HEK293T (cell line): ENCODE data around the gene BACH1.

Experiments
- ARNT ChIP-seq: fragments of 450-650 bp; IDR thresholded peaks from 2 replicates; pipeline ENCODE4 v1.6.1; 2017; ENCODE audit warnings: mild to moderate bottlenecking
- BHLHE40 ChIP-seq: fragments of 450-650 bp; IDR thresholded peaks from 2 replicates; pipeline ENCODE4 v1.6.1; 2016; ENCODE audit warnings: mild to moderate bottlenecking, moderate library complexity, borderline replicate concordance
- ELF4 ChIP-seq: fragments of 450-650 bp; IDR thresholded peaks from 2 replicates; pipeline ENCODE4 v1.6.1; 2017; ENCODE audit warnings: antibody characterized with exemption
- FOXA1 ChIP-seq: fragments of 450-650 bp; IDR thresholded peaks from 2 replicates; pipeline ENCODE4 v1.6.1; 2016; ENCODE audit warnings: mild to moderate bottlenecking
- FOXK2 ChIP-seq: fragments of 450-650 bp; IDR thresholded peaks from 2 replicates; pipeline ENCODE4 v1.6.1; 2016; ENCODE audit warnings: mild to moderate bottlenecking
- FOXM1 ChIP-seq: fragments of 450-650 bp; IDR thresholded peaks from 2 replicates; pipeline ENCODE4 v1.6.1; 2017; ENCODE audit warnings: mild to moderate bottlenecking, borderline replicate concordance
- LEF1 ChIP-seq: fragments of 450-650 bp; IDR thresholded peaks from 2 replicates; pipeline ENCODE4 v1.6.1; 2017; ENCODE audit warnings: mild to moderate bottlenecking, borderline replicate concordance
- SP1 ChIP-seq: fragments of 450-650 bp; IDR thresholded peaks from 2 replicates; pipeline ENCODE4 v1.6.1; 2017
- SUZ12 ChIP-seq: fragments of 450-650 bp; IDR thresholded peaks from 2 replicates; pipeline ENCODE4 v1.6.1; 2016; ENCODE audit warnings: mild to moderate bottlenecking
- TARDBP ChIP-seq: fragments of 450-650 bp; IDR thresholded peaks from 2 replicates; pipeline ENCODE4 v1.6.1; 2016
- ZNF384 ChIP-seq: fragments of 450-650 bp; IDR thresholded peaks from 2 replicates; pipeline ENCODE4 v1.6.1; 2016
- TF ChIP-seq, protein P1 (sequence below): fragments of 450-650 bp; IDR thresholded peaks from 2 replicates; pipeline ENCODE4 v1.6.1; 2016

DNA sequence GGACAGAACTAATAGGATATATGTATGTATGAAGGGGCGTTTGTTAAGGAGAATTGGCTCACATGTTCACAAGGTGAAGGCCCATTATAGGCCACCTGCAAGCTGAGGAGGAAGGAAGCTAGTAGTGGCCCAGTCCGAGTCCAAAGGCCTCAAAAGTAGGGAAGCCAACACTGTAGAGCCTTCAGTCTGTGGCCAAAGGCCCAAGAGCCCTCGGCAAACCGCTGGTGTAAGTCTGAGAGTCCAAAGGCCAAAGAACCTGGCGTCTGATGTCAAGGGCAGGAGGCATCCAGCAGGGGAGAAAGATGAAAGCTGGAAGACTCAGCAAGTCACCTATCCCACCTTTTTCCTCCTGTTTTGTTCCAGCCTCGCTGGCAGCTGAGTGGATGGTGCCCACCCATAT is 24.5 kb downstream of the BACH1 start:
- no peak for TF ChIP-seq FOXK2
- no peak for TF ChIP-seq FOXM1
- no peak for TF ChIP-seq SP1
- no peak for TF ChIP-seq TARDBP
- no peak for TF ChIP-seq FOXA1
- TF ChIP-seq, protein P1, sequence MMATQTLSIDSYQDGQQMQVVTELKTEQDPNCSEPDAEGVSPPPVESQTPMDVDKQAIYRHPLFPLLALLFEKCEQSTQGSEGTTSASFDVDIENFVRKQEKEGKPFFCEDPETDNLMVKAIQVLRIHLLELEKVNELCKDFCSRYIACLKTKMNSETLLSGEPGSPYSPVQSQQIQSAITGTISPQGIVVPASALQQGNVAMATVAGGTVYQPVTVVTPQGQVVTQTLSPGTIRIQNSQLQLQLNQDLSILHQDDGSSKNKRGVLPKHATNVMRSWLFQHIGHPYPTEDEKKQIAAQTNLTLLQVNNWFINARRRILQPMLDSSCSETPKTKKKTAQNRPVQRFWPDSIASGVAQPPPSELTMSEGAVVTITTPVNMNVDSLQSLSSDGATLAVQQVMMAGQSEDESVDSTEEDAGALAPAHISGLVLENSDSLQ = no peak
- no peak for TF ChIP-seq SUZ12
- TF ChIP-seq ARNT = no peak
- no peak for TF ChIP-seq BHLHE40
- TF ChIP-seq LEF1 = no peak
- no peak for TF ChIP-seq ELF4
- TF ChIP-seq ZNF384 = no peak
